Activated CD4-positive, alpha-beta T cell treated with anti-CD3 and anti-CD28 coated beads for 48 hours (primary cell): ENCODE results near the gene NINJ2.
"Not testable (repeated sequence)": the region's sequence is repeated elsewhere in the genome, so short reads cannot be mapped to it uniquely, and the experiment has no call there.

Experiments used
- DNase-seq: peaks from one replicate; pipeline ENCODE4 v3.0.0-alpha.2; 2020

NINJ2 gene

DNA sequence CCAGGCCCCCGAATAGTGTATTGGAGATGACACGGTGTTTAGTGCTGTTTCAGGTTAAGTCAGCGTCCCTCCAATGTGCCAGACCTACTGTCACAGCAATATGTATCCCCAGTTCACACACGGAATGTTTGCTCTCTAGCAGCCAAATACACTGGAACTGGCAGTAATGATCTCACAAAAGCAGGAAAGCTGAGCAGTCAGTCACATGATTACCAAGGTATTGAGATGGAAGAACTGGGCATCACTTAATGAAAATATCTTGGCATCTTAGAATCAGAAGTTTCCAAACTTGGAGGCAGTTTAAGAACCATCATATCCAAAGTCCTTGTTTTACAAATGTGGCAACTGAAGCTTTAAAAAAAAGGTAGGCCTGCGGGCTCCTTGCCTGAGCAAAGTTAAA lies 23.3 kb downstream of the NINJ2 start:
- no peak for DNase-seq

DNA sequence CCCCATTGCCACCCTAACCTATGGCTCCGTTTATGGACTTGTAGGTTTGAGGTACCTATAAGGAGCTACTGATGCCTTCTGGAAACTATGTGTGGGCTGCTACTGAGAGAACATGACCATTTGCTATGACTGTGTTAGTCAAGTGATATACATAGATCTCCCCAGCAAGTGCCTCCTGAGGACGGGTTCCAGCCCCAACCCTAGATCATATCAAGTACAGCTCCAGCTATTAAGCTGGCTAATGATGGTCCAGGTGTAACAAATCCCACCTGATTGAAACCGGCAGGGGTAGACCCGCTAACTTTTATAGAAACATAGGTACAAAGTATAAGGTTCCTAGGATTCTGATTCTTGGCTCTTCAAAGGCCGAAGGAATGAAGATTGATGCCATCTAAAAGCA lies 23.7 kb downstream of the NINJ2 start:
- DNase-seq: peak; percentile 50

GRCh38 chr12:638953-639557 lies 24.2 kb downstream of the NINJ2 start:
- DNase-seq: no peak

GRCh38 chr12:636632-637031 lies 26.6 kb downstream of the NINJ2 start:
- DNase-seq: no peak

- DNase-seq: no peak
Observed at GRCh38 chr12:633731-634130, 29.5 kb downstream of the NINJ2 start.

GRCh38 chr12:632102-632696 lies 31.0 kb downstream of the NINJ2 start:
- no peak for DNase-seq

DNA sequence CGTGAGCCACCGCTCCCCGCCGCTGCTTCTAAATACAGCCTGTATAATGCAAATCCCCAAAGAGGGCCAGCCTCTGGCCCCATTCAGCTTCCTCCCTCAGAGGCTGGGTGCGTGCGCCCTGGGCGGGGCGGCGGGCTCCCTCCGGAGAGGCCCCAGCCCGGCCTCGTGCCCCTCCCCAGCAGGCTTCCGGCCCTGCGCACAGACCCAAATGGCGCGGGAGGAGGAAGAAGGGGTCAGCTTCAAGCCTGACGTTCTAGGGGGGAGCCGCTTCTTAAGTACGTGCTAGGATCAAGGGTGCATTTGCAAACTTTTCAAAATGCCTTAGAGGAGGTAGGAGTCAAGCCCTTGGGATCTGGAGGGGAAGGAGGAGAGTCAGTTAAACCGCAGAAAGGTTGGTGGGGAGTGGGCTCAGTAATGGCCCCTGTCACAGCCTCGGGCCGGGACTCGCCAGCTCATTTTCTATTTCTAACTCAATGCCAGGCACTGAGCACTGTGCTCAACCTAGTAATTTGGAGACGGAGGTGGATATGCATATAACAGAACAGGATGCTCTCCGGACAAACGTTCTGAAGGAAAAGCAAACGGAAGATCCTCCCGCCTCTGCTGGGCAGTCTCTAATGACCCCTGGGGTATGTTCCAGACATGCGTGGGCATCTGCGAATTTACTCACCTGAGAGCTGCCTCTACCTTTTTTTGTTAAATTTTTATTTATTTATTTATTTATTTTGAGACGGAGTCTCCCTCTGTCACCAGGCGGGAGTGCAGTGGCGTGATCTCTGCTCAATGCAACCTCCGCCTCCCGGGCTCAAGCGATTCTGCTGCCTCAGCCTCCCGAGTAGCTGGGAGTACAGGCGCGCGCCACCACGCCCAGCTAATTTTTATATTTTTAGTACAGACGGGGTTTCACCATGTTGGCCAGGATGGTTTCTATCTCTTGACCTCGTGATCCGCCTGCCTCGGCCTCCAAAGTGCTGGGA lies 32.3 kb downstream of the NINJ2 start:
- DNase-seq: peak; percentile 78

DNA sequence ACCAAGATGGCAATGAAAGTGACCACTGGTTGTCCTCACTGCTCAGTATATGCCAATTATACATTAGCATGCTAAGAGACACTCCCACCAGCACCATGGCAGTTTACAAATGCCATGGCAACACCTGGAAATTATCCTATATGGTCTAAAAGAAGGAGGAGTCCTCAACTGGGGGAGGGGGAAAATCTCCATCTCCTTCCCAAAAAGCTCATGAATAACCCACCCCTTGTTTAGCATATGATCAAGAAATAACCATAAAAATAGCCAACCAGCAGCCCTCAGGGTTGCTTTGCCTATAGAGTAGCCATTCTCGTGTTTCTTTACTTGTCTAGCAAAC lies 34.5 kb downstream of the NINJ2 start:
- not testable (repeated sequence) for DNase-seq

DNA sequence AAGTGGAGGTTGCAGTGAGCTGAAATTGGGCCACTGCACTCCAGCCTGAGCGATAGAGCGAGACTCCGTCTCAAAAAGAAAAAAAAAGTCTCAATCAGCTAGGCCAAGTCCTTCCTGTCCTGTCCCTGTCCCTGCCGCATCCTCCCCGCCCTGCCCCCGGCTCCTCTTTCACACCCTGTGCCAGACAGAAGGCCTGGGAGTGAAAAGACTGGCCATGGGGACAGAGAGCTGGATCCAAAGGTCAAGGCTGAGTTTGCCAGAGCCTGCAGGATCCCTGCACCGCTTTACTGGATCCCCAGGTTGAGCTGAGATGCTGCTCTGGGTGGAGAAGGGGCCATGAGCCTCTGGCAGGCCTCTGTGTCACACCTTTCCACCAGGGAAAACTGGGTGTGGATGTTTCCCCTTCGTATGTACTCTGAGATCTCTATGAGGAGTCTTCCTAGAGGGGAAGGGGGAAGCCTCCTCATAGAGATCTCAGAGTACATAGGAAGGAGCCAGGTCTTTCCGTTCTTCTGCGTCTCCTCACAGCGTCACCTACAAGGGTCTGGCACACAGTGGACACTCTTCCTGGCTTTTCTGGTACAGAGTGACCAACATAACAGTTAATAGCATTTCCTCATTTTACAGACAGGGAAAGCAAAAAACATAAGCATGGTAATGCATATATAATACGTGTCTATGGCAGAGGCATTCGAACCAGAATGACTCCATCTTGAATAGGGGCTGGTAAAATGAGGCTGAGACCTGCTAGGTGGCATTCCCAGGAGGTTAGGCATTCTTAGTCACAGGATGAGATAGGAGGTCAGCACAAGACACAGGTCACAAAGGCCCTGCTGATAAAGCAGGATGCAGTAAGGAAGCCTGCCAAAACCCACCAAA lies 35.1 kb downstream of the NINJ2 start:
- no peak for DNase-seq

DNA sequence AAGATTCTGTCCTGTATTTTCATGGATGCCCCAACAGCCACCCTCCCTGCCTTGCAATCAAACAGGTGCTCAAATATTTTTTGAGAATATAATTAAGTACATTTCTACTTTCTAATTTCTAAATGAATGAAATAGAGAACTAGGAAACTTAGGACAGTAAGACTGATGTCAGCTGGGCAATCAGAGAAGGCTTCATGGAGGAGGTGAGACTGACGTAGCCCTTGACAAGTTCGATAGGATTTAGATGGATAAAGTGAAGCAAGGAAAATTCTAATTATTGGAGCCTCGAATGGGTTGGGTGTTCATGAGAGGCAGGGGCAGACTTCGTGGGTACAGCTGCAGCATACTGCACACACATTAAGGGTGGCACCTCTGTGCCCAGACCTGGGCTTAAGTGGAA lies 36.0 kb downstream of the NINJ2 start:
- DNase-seq: no peak

DNA sequence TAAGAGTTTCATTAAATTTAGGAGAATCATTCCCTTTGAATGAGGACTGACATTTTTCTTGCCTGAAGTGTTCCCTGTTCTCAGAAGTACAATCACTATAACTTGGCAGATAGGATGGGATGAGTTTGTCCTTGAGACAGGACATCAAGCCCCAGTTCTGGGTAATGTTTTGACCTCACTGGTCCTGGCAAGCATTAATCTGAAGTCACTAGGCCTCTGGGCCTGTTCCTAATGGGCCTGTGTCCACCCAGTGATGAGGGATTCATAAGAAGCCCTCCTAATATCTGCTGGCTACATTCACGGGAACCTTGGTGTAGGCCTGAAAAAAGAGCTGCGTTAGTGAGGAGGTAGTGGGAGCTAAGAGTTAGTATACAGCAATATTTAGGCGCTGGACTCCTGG lies 37.2 kb downstream of the NINJ2 start:
- no peak for DNase-seq

GRCh38 chr12:623865-624372 lies 39.3 kb downstream of the NINJ2 start:
- no peak for DNase-seq

DNA sequence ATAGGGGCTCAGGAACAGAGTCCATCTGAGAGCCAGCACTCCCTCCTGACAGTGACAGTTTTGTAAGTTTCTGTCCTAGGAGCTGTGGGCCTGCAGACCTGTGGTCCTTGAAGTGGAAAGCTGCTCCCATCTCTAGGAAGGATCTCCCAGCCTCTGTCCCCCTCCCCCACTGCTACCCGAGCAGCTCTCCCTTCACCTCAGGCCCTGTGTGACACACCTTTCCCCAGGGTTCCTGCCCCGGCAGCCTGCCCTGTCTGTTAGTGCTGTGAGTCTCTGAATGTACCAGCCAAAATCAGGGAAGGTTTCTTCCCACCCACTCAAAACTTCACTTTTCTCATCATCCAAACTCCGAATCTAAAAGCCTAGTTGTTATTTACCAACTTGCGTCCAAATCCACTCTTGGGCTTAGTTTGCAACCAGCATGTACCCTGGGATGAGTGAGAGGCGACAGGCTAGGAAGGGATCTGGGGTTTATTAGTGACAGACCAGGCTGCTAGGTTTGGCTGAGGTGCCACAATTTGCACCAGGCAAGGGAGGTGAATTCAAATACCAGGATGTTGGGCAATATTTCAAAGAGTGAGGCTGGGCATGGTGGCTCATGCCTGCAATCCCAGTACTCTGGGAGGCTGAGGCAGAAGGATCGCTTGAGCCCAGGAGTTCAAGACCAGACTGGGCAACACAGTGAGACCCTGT lies 39.9 kb downstream of the NINJ2 start:
- no peak for DNase-seq

GRCh38 chr12:622416-622815 lies 40.8 kb downstream of the NINJ2 start:
- DNase-seq: no peak

GRCh38 chr12:619346-619745 lies 43.9 kb downstream of the NINJ2 start:
- no peak for DNase-seq

DNA sequence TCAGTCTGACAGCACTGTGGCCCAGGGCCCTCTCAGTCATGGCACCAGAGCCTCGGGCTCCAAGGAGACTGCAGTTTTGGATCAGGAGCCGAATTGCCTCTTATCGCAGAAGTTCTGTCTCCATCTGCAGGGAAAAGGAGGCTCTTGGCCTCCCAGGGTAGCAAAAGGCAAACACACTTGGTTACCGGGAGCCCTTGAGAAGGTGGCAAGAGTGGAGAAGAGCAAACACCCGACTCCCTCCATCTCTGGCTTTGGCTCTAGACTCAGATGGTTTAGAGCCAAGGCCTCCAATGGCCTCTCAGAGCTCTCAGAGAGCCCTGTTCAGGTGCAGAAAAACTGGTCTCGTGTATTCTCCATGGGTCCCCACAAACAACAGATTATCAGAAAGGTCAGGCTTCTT lies 44.6 kb downstream of the NINJ2 start:
- no peak for DNase-seq

- DNase-seq: no peak
Observed at GRCh38 chr12:617304-617915, 45.8 kb downstream of the NINJ2 start.

DNA sequence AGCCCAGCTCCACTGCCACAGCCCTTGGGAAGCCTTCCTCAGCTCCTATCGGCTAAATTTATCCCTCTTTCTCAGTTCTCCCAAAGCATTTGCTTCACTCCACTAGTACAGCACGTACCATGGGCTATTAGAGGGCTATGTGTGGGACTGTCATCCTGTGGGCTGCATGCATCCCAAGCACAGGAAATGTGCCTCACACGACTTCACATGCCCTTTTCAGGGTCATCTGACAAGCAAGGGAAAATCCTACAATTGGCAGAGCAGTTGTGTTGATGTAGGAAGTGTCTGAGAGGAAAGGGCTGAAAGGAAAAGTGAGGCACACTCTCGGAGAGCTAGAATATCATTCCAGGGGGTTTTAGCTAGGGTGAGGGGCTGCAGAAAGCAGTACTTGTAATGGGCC lies 47.6 kb downstream of the NINJ2 start:
- DNase-seq: no peak

DNA sequence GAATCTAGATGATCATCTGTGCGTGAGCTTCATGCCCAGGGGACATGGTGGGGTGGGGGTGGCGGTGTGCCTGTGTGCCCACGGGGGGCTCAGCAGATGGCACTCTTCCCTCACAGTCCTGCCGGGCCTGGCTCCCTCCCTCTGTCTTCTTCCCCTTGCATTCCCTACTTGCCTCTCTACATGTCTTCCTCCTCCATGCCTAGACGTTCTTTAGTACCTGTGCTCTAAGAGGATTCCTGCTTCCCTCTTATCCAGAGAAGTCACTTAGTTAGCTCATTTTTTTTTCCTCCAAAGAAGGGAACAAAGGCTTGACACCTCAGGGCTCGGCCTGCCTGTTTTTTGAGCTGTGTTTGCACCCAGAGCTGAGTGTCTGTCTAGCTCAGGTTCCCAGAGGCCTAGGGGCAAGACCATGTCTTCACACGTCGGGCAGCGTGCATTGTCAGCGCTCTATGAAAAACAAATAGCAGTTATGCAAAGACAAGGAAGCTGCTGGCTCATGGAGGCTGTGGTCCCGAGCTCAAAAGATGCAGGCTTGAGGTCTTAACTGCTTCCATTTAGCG lies 48.8 kb downstream of the NINJ2 start:
- peak; percentile 50 for DNase-seq

DNA sequence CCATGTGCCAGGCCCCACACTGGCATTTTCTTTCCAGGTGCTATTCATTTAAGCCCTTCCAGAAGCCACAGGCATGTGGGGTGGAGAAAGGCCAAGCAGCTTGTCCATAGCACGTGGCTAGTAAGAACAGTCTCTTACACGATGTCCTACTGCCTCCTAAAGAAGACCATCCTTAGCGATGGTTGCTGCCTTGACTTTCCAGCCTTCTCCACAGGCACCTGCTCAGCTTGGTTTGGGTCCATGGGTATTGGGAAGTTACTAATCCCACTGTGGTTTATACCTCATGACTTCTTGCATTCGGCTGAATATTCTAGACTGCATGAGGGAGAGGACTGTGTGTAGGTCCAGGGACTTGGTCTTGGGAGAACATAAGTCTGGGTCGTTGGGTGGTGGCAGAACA lies 49.2 kb downstream of the NINJ2 start:
- DNase-seq: no peak

GRCh38 chr12:612886-613285 lies 50.4 kb downstream of the NINJ2 start:
- DNase-seq: no peak
